Mammary epithelial cell (primary cell): ENCODE measurements around the gene CD3E.

Source experiments
- EZH2 ChIP-seq: IDR thresholded peaks from 2 replicates; pipeline ENCODE4 v1.6.1; 2012; ENCODE audit warnings: low read length, inconsistent platforms, borderline replicate concordance
- TF ChIP-seq, protein P1 (sequence below), 2 donors: IDR thresholded peaks in 1 of 2; conservative IDR thresholded peaks in 1 of 2; 2 replicates each; pipeline ENCODE4 v1.5.1; 2011 to 2012; ENCODE audit warnings: inconsistent platforms in 2 of 2, low read length in 2 of 2, mild to moderate bottlenecking in 2 of 2, control low read depth in 1 of 2, low read depth in 1 of 2; ENCODE audit not compliant: insufficient read depth in 1 of 2; ENCODE audit errors: extremely low read depth in 1 of 2

DNA sequence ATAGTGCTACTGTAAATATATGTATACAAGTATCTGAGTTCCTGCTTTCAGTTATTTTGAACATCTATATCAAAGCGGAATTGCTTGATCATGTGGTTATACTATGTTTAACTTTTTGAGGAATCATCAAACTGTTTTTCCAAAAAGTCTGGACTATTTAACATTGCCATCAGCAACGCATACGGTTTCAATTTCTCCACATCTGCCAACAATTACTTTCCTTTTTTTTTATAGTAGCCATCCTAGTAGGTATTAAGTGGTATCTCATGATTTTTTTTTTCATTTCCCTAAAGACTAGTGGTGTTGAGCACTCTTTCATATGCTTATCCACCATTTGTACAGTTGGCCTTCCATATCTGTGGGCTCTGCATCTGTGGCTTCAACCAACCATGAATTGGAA is 53.5 kb downstream of the CD3E start:
- TF ChIP-seq EZH2 = no peak
- TF ChIP-seq, protein P1, sequence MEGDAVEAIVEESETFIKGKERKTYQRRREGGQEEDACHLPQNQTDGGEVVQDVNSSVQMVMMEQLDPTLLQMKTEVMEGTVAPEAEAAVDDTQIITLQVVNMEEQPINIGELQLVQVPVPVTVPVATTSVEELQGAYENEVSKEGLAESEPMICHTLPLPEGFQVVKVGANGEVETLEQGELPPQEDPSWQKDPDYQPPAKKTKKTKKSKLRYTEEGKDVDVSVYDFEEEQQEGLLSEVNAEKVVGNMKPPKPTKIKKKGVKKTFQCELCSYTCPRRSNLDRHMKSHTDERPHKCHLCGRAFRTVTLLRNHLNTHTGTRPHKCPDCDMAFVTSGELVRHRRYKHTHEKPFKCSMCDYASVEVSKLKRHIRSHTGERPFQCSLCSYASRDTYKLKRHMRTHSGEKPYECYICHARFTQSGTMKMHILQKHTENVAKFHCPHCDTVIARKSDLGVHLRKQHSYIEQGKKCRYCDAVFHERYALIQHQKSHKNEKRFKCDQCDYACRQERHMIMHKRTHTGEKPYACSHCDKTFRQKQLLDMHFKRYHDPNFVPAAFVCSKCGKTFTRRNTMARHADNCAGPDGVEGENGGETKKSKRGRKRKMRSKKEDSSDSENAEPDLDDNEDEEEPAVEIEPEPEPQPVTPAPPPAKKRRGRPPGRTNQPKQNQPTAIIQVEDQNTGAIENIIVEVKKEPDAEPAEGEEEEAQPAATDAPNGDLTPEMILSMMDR (conservative IDR thresholded peaks at IDR 0.05 in 1 of 2, IDR thresholded peaks at IDR 0.05 in 1 of 2; ENCODE audit: extremely low read depth in 1 of 2, insufficient read depth in 1 of 2, low read depth in 1 of 2, low read length in 2 of 2) = no peak
